A673 (cell line): Measurements from ENCODE around the gene AGBL5.

Source experiments
- CTCF ChIP-seq: fragments of 300-800, 200-600 bp; sonication (generic); conservative IDR thresholded peaks from 2 replicates; pipeline ENCODE4 v1.5.1; 2017; ENCODE audit warnings: low read depth, mild to moderate bottlenecking, antibody characterized with exemption, low read length, moderate library complexity, mixed read lengths
- EZH2 ChIP-seq: fragments of 200-600 bp; sonication (generic); IDR thresholded peaks from 2 replicates; pipeline ENCODE4 v1.6.1; 2017; ENCODE audit warnings: borderline replicate concordance, low read depth, mild to moderate bottlenecking, mixed read lengths, antibody characterized with exemption, low read length; ENCODE audit not compliant: poor library complexity, severe bottlenecking

DNA sequence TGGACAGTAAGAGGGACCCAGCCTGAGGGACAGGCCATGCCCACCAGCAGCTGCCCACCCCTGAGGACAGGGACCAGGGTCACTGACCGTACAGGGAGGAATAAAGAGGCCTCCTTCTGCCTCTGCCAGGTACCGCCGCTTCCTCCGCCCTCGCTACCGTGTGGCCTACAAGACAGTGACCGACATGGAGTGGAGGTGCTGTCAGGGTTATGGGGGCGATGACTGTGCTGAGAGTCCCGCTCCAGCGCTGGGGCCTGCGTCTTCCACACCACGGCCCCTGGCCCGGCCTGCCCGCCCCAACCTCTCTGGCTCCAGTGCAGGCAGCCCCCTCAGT, 29.1 kb downstream of the AGBL5 start:
- TF ChIP-seq CTCF, result no peak
- no peak for TF ChIP-seq EZH2
